Retina (tissue), 1 donor: ENCODE measurements around the gene COL1A1.
A peak's percentile ranks its signal among the peaks of the same experiment; 100 is the strongest.

Experiments
- DNase-seq: peaks from one replicate; pipeline ENCODE4 v3.0.0-alpha.2; 2016

Gene COL1A1

DNA sequence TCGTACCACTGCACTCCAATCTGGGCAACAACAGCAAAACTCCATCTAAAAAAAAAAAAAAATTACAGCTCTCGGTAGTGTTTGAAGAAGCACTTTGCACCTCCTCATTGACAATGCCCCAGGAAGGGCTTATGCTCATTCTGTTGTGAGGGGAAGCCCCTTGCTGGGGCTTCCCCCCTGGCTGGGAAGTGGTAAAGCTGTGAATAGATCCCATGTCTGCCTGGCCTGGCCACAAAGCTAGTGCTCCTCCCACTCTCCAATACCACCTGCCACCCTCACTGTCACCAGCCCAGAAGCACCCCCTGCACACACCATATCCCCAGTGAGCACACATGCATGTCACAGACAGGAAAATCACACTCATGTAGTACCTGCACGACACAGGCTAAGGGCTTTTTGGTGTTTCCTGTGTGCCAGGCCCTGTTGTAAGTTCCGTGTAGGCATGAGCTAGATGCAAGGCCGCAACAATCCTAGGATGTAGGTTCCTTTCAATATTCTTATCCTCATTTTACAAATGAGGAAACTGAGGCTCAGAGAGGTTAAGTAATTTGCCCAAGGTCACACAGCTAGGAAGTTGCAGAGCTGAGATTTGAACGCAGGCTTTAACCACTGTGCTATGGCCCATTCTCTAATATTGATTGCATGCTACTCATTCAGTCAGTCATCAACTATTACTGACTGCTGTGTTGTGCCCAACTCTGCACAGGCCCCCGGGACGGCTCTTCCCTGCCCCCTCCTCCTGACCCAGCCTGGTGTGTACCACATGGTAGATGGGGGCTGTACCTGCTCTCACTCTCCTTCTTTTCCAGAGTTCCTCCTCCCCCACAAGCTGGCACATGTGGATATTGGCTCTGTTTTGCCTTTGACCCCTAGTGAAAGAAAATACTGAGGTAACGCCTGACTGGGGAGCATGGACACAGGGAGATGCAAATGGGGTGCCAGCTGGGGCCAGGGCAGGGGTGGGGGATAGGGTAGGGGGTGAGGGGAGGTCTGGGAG lies 11.9 kb upstream of the COL1A1 start:
- no peak for DNase-seq

DNA sequence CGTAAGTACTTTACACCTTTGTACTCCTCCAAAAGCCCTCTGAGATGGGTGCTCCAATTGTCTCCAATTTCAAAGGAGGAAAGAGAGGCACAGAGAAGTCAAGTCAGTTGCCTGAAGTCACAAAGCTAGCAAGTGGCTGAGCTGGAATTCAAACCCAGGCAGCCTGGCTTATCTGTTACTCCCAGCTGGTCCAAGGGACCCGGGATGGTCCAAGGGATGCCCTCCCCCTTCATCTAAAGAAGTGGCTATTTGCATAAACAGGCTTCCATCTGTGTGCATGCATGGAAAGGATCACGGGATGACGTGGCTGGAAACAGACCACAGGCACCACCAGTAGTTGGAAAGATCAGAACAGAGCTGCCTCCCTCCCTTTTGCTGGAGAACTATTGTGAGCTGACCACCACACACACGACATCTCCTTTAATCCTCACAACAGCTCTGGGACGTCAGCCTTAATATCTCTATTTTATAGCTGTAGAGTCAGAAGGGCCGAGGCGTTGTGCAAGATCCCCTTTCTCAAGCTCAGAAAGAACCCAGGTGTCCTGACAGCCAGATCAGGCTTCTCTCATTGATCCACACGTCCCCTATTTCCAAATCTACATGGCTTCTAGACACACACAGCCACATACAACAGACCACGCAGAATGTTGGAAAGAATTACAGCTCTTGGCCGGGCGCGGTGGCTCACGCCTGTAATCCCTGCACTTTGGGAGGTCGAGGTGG lies 10.9 kb upstream of the COL1A1 start:
- DNase-seq, result no peak

DNA sequence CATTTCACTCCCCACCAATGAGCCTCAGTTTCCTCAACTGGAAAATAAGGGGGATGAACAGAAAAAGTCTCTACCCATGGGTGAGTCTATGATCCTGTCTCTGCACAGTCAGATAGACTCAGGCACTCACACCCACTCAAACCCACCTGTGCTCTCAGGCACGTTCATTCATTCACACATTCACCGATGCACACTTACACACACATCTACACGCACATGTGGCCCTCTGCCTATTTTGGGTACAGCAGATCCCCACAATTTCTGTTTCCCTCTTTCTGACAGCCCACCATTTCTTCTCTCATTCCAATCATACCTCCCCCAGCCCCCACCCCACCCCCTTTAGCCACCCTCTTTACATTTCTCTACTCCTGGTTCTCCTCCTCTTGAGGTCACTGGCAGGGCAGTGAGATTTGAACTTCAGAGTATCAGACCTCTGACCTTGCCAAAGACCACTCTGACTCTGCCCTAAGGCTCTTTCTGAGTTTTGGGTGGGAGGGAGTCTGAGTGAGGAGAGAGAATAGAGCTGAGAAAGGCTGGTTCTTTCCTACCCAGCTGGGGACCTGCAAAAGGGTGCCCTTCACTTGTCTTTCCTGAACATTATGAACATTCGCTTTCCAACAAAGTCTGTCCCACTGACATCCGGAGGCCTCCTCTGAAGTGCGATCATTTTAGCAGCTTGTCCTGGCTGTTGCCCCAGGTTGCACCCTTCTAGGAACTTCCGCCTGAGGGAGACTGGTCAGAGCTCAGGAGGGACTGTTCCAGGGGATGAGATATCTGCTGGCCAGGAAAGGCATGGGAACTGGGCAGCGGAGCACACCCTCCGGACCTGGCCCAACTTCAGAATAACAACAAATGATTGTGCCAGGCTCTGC lies 10.1 kb upstream of the COL1A1 start:
- DNase-seq, result no peak

DNA sequence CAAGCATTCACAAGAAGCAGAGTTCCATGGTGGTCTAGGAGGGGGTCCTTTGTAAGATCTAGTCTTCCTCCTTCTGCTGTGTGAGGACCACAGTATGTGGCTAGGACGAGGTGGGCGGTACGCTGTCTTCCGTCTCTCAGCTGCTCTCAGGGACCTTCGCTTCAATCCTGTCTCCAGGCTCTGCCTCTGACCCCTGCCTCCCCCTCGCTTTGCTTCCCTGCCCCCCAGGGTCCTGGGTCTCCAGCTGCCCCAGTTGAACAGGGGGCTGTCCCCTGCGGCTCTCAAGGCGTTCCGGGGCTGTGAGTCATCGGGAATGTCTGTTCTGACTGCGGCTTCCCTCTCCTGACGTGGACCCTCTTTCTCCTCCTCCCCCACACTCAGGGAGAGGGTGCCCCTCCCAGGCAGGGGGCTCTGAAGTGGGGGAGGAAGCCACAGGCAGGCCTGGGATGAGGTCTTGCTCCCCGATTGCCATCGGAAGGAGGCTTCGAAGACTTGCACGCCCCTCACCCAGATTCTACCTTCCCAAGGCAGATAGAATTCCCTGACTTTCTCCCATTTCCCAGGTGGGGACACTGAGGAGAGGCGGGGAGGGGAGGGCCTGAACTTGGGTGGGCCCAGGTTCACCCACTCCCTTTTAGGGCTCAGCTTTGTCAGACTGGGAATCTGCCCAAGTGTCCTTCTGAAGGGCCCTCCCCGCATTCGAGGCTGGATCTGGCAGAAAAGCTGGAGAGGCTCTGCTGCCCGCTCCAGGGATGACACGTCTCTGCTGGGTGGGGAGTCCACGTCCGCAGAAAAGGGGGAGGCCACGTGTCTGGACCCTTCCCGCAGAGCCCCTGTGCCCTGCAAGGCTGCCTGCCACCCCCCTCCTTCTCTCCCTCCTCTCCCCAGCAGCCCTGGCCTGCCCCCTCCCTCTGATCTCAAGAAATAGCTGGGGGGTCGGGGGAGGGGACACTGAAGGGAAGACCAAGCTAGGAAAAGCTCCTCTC lies 9.1 kb upstream of the COL1A1 start:
- DNase-seq, result peak; percentile 67

DNA sequence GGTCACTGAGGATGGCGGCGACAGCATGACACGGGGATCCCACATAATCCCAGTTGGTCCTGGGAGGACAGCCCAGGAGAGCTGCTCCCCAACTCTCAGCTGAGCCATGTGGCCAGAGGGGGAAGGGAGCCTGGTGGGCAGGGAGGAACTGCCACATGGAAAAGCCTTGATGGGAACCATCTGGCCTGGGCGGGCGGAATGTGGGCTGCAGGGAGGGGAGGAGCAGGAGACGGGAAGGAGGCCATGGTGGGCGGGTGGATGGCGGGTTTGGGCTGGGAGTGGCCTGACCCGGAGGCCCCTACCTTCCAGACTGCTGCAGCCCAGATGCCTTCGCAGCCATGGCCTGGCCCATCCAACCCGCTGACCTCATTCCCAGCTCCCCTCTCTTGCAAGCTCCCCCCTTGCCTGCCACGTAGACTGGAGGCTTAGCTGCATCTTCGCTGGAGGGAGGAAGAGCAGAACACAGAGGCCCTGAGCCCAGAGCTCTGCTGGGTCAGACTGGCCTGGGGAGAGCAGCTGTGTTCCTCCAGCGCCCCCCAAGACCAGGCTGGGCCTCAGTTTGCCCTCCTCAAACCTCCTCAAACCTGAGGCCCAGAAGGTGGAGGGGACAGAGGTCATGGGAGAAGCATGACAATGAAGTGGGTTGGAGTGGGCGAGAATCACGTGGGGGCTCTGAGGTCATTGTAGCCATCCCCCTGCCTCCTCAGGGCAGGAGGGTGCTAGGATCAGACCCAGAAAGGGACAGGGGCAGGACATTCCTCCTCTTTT lies 8.2 kb upstream of the COL1A1 start:
- peak; percentile 84 for DNase-seq

GRCh38 chr17:50209133-50209471 lies 7.7 kb upstream of the COL1A1 start:
- no peak for DNase-seq

GRCh38 chr17:50208611-50209061 lies 7.2 kb upstream of the COL1A1 start:
- no peak for DNase-seq

- no peak for DNase-seq
These were observed 6.5 kb upstream of the COL1A1 start for GRCh38 chr17:50207792-50208567.

DNA sequence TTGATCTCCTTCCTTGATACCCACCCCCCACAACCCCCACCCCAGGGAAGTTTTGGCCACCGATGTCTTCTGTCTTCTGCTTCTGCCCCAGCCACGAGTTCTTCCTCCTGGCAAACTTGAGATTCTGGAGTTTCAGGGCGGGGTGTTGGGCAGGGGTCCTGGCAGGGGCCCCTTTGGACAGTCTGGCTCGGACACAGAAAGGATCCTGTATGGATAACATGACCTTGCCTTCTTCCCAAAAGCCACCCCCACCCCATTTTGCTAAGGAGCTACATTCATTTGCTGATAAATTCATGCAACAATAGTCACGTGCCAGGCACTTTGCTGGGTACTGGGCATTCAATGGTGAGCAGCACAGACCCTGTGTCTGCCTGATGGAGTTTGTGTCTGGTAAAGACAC lies 5.9 kb upstream of the COL1A1 start:
- DNase-seq, result no peak

DNA sequence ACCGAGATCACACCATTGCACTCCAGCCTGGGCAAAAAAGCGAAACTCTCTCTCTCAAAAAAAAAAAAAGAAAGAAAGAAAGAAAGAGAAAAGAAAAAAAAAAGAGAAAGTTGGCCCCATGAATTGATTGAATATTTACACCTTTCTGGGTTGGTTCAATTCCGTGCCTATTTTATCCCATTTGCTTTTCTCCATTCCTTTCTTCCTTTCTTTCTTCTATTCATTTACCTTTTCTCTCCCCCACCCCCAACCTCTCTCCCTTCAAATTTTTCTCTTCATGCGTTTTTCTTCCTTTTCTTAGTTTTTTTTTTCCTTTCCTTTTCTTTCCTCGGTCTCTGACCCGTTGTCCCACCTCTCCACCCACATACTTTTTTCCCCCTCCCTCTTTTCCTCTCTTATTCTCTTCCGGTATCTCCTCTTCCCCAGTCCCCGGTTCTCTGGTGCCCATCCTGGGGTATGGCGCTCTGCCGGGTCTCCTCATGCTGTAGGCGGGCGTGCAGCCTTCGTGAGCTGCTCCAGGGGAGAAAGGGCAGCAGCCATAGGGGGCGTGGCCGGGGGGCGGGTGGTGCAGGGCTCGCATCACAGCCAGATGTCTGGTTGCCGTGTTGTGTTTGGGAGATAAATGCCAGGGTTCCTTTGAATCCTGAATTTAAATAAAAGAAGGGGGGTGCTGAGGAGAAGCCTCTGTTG lies 5.3 kb upstream of the COL1A1 start:
- peak; percentile 42 for DNase-seq

- DNase-seq, result no peak
These were observed 4.6 kb upstream of the COL1A1 start for GRCh38 chr17:50205963-50206505.

GRCh38 chr17:50205111-50205962 lies 3.9 kb upstream of the COL1A1 start:
- DNase-seq, result no peak

DNA sequence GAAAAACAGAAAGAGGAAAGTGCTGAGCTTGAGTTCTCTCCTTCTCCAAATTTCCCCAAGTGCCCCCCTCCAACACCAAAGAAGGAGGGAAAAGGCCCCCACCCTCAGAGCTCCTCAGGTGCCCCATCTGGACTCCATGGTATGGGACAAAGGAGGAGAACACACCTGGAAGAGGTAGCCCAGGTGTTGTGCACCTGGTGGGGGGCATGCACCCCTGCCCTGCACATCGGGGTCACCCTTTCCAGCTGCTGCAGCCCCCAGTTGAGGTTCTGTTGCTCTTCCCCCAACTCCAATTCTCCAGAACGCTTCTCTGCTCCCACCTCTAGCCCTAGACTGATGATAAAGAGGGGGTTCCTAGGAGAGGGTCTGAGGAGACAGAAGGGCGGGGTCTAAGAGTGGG lies 3.0 kb upstream of the COL1A1 start:
- no peak for DNase-seq

DNA sequence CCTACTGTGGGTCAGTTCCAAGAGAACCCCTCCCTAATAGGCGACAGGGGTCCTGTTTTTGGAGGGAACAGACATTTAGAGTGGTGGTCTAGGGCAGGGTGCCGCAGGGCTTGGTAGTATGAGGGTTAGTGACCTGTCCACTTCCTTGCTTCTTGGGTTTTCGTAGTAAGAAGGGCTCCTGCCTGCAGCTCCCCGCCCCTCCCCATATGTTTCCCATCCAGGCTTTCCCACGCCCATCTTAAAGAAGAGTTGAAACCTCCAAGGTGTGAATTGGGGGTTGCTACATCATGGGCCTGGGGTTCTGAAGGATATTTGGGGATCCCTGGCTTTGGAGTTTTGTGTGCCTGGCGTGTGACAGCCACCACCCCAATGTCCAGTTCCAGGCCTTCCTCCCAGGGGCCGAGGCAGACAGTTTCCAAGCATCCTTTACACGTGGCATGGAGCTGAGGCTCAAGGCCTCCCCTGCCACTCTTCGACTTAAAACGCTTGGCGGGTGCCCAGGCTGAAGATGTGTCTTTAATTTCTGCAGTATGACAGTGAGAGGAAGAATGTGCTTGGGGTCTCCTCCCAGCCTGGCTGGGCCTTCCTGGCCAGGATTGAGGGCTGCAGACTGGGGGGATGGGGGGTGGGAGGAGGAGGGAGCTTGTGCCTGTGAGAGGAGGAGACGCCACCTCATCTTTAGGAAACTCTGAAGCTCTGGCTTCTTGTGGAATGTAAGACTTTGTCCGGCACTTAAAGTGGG lies 2.3 kb upstream of the COL1A1 start:
- DNase-seq, result no peak

- no peak for DNase-seq
These were observed 1.7 kb upstream of the COL1A1 start for GRCh38 chr17:50203086-50203485.

DNA sequence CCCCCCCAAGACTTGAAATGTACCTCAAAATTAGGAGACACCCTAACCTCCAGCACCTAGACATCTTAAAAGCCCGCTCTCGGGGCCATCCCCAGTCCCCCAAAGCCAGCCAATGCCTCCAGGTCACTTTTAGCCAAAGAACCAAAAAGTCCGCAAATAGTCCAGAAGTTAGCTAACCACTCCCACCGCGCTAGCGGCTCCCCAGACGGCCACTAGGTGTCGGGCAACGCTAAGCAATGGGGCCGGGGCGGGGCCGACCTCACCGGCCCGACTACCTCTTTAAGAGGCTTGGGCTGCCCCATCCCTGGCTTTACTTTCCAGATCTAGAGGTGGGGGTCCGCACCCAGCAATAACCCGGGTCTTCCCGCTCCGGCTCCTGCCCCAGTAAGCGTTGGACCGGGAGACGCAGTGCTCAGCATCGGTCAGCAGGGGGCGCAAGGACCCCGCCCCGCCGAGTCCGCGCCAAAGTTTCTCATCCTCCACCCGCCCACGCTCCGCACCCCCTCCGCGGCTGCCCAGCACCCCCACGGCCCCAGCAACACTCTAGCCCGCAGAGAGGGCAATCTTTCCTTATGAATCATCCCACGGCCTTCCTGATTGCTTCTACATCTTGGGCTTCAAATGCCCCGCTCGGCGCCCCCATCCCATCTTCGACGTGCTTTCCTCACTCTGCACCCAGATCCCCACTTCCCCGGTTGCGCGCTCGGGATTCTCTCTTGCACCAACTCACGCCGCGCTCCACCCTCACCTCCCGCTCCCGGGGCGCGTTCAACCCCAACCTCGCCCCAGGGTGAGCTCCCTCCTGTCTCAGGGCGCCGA lies 765 bp downstream of the COL1A1 start:
- DNase-seq, result peak; percentile 94
